ENCODE data around the gene KDM2A.

Gene KDM2A

GRCh38 chr11:67302571-67303131 is 183.6 kb downstream of the KDM2A start:
- no peak for DNase-seq (ENCODE audit: low spot score)
- in situ Hi-C loops (cut with MboI; ENCODE audit: low sequenced_read_pairs, unreplicated experiment) = no loop called here
- TF ChIP-seq CTCF (IDR thresholded peaks at IDR 0.05; ENCODE audit: borderline replicate concordance, control extremely low read depth, extremely low read depth, insufficient read depth, missing control alignments) = no peak

- no peak for TF ChIP-seq CTCF (IDR thresholded peaks at IDR 0.05; ENCODE audit: borderline replicate concordance, control extremely low read depth, extremely low read depth, insufficient read depth, missing control alignments)
- in situ Hi-C loops (cut with MboI; ENCODE audit: low sequenced_read_pairs, unreplicated experiment) = no loop called here
- DNase-seq (ENCODE audit: low spot score) = peak; percentile 66
Measured at GRCh38 chr11:67303132-67303834, 184.2 kb downstream of the KDM2A start, which contains the start of gene SSH3. Gene SSH3, plus strand, starts transcription at chr11:67303530. Its CDS starts 96 bp downstream, at chr11:67303626.

- in situ Hi-C loops (cut with MboI; ENCODE audit: low sequenced_read_pairs, unreplicated experiment) = no loop called here
- DNase-seq (ENCODE audit: low spot score) = no peak
- no peak for TF ChIP-seq CTCF (IDR thresholded peaks at IDR 0.05; ENCODE audit: borderline replicate concordance, control extremely low read depth, extremely low read depth, insufficient read depth, missing control alignments)
Measured at GRCh38 chr11:67303835-67304411, 184.9 kb downstream of the KDM2A start.

- in situ Hi-C loops (cut with MboI; ENCODE audit: low sequenced_read_pairs, unreplicated experiment) = no loop called here
- DNase-seq (ENCODE audit: low spot score) = no peak
- no peak for TF ChIP-seq CTCF (IDR thresholded peaks at IDR 0.05; ENCODE audit: borderline replicate concordance, control extremely low read depth, extremely low read depth, insufficient read depth, missing control alignments)
Measured at GRCh38 chr11:67304511-67305113, 185.5 kb downstream of the KDM2A start.

GRCh38 chr11:67306769-67307544 is 187.9 kb downstream of the KDM2A start:
- DNase-seq (ENCODE audit: low spot score) = peak; percentile 26
- TF ChIP-seq CTCF (IDR thresholded peaks at IDR 0.05; ENCODE audit: borderline replicate concordance, control extremely low read depth, extremely low read depth, insufficient read depth, missing control alignments) = no peak
- in situ Hi-C loops (cut with MboI; ENCODE audit: low sequenced_read_pairs, unreplicated experiment) = no loop called here

- TF ChIP-seq CTCF (IDR thresholded peaks at IDR 0.05; ENCODE audit: borderline replicate concordance, control extremely low read depth, extremely low read depth, insufficient read depth, missing control alignments) = no peak
- in situ Hi-C loops (cut with MboI; ENCODE audit: low sequenced_read_pairs, unreplicated experiment) = no loop called here
- DNase-seq (ENCODE audit: low spot score) = peak; percentile 13
Measured at GRCh38 chr11:67307545-67308001, 188.5 kb downstream of the KDM2A start.
